ENCODE measurements around the gene ZP1.

Gene ZP1

DNA sequence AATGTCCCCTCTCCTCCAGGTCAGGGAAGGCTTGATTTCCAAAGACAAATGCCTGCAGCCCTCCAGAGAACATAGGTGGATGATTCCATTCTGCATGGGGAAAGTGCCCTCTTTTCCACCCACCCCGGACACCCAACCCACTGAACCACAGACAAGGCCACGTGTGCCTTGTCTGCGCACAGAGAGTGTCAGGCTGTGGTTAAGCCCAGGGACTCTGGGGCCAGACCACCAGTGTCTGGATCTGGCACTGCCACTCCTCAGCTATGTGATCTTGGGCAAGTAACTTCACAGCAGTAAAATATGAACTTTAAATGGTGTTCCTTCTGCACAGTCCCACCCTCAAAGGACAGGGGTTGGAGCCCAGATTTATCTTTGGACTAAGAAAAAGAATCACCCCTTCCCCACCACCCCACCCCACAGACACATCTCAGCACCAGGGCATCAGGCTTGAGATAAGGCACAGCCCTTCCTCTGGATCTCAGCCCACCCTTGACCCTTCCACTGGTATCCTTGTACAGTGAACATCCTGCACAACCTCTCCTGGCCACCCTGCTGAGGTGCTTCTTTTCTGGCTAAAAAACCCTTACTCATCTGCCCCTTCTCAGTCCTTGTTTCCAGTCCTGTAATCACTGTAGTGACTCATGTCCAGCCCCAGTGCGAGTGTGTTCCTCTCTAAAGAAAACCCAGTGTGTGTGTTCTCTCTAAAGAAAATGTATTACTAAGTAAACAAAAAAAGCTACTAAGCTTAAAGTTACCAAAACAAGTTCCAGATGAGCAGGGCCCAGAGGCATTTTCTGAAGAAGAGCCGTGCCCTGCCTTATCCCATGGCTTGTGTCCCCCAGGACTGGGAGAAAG lies 9.7 kb upstream of the ZP1 start:
- no peak for DNase-seq (ENCODE audit: extremely low read depth in 1 of 2, low read depth in 1 of 2)

GRCh38 chr11:60858236-60858635 lies 9.1 kb upstream of the ZP1 start:
- DNase-seq (ENCODE audit: extremely low read depth in 1 of 2, low read depth in 1 of 2) = no peak

DNA sequence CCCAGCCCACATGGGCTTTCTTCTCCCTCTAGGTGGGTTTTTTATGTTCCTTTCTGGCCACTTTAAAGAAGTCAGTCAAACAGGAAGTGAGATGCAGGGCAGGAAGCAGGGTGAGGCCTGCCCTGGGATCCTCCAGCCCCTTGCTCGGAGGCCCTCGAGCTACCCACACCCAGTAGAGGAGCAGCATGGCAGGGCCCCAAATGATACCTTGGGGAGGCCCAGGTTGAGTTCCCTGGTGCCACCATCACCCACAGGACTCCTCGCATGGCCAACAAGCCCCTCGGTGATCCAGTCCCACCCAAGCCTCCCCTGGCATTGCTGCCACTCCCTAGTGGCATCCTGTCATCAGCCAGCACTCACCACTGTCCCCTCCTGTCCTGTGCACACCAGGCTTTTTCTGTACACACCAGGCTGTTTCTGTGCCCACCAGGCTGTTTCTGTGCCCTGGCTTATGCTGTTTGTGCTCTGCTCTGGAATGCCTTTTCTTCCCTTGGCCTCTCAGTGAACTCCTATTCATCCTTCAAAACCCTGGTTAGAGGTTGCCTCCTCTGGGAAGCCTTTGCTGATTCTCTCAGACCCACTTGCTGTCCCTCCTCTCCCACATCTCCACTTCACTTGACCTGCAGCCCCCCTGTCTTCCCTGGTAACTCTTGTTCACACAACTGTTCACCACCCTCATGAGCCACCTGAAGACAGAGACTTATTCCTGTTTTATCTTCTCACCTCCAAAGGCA lies 8.4 kb upstream of the ZP1 start:
- DNase-seq (ENCODE audit: extremely low read depth in 1 of 2, low read depth in 1 of 2) = no peak

DNA sequence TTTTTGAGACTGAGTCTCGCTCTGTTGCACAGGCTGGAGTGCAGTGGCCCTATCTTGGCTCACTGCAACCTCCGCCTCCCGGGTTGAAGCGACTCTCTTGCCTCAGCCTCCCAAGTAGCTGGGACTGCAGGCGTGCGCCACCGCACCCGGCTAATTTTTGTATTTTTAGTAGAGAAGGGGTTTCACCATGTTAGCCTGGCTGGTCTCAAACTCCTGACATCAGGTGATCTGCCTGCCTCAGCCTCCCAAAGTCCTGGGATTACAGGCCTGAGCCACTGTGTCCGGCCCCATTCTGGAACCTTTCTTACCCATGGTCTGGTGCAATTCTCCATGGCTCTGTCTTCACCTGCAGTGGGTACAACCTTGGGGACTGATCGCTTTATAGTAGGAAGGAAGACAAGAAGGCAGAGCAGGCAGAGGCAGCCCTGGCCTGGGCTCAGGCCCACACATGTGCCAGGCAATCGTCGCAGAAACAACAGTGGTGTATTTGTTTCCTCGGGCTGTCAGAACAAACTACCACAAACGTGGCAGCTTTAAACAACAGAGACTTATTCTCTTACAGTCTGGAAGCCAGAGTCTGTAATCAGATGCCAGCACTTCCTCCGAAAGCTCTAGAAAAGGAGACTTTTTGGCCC lies 7.6 kb upstream of the ZP1 start:
- DNase-seq (ENCODE audit: extremely low read depth in 1 of 2, low read depth in 1 of 2) = no peak

GRCh38 chr11:60860943-60861342 lies 6.4 kb upstream of the ZP1 start:
- no peak for DNase-seq (ENCODE audit: extremely low read depth in 1 of 2, low read depth in 1 of 2)

DNA sequence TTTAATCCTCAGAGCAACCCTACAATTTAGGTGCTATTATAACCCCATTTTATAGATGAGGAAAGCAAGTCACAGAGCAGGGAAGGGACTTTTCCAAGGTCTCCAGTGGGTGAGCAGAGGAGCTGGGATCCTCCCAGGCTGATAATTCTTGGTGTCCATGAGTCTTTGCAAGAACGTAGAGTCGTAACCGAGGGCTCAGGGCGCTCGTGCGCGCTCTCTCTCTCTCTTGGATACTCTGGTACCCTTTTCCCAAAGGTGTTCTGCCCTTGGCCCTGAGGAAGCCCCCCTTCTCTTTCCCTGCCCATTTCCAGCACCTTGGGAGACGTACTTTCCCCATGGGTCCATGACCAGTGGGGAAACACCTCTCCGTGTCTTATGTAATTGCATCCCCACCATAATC lies 5.2 kb upstream of the ZP1 start:
- no peak for DNase-seq (ENCODE audit: extremely low read depth in 1 of 2, low read depth in 1 of 2)

DNA sequence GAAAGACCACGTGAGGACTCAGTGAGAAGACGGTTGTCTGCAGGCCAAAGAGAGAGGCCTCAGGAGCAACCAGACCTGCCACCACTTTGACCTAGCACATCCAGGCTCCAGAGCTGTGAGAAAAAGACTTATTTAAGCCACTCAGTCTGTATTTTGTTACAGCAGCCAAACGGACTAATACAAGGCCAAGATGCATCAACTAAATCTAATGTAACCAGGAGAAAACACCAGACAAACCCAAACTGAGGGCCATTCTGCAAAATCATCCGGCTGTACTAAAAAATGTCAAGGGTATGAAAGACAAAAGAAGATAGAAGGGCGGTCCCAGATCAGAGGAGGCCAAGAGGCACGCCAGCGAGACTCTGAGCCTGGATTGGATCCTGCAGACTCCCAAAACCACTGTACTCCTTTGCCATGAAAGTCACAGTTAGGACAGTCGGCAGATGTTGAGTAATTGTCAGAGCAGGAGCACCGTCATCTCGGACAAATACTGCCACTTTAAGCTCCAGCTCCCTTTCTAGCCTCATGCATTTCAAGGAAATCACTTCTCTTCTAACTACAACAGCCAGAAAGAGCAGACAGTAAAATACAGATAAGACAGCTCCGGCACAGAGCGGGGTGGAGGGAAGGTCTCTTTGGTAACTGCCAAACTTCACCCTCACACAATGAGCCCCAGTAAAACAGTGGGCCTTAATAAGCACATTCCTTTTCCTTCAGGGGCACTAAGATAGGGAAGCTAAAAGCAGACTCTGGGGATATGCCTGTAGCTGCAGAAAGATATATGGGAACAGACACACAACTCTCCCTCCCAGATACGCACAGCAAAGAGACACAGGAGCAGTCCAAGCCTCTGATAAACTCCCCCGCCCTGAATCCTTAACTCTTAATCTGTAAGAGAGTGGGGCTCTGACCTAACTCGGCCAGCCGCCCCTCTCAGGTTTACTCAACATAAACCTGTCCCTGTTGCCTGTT lies 3.5 kb upstream of the ZP1 start:
- no peak for DNase-seq (ENCODE audit: extremely low read depth in 1 of 2, low read depth in 1 of 2)

- no peak for DNase-seq (ENCODE audit: extremely low read depth in 1 of 2, low read depth in 1 of 2)
These were observed 2.4 kb upstream of the ZP1 start for GRCh38 chr11:60864856-60865513.

DNA sequence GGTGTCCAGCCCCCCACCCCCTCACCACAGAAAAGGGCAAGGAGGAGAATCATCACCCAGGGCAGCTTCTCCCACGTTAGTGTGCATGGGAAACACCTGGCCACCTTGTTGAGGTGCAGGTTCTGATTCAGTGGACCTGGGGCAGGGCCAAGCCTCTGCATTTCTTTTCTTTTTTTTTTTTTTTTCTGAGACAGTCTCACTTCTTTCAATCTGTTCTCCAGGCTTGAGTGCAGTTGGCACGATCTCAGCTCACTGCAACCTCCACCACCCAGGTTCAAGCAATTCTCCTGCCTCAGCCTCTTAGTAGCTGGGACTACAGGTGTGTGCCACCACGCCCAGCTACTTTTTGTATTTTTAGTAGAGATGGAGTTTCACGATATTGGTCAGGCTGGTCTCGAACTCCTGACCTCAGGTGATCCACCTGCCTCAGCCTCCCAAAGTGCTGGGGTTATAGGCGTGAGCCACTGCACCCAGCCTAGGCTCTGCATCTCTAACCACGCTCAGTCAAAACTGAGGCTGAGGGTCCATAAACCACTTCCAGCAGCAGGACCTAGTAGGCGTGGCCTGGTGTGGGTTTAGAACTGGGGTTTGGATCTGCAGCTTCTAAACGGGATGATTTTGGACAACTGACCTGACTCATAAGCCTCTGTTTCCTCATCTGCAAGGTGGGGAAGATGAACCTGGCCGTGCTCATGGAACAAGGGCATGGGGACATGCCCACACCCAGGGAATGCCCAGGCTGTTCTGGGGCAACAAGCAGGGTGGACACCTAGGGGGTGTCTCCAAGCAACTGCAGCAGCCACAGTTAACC lies 734 bp downstream of the ZP1 start:
- no peak for DNase-seq (ENCODE audit: extremely low read depth in 1 of 2, low read depth in 1 of 2)

DNA sequence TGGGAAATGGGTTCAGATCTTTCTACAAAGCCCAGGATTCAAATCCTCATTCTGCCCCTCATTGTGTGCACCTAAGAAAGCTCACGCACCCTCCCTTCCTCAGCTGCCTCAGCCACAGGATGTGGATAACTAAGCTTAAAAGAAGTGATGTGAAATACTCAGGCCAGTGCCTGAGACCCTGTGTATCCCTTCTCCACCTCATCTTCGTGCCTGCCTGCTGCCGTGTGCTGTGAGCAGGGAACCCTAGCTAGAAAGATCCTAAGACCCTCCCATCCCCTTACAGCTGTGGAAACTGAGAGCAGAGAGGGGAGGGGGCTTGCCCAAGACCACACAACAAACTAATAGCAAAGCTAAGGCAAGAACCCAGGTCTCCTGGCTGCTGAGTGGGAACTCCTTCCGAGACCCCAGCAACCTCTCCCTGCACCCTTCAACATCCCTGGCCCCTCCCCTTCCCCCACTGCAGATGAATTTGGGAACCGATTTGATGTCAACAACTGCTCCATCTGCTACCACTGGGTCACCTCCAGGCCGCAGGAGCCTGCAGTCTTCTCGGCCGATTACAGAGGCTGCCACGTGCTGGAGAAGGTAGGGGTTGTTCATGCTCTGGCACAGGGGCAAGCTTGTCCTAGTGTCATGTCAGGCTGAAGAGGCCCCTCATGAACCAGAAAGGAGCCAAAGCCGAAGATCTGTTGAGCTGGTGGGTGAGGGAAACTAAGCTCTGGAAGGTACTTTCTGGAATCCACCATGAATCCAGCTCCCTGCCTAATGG lies 1.5 kb downstream of the ZP1 start:
- DNase-seq (ENCODE audit: extremely low read depth in 1 of 2, low read depth in 1 of 2) = no peak

DNA sequence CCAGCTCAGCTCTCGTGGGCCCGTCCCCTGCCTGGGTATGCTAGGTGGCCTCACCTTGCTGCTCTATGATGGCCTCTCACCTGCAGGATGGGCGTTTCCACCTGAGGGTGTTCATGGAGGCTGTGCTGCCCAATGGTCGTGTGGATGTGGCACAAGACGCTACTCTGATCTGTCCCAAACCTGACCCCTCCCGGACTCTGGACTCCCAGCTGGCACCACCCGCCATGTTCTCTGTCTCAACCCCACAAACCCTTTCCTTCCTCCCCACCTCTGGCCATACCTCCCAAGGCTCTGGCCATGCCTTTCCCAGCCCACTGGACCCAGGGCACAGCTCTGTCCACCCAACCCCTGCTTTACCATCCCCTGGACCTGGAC lies 2.1 kb downstream of the ZP1 start:
- no peak for DNase-seq (ENCODE audit: extremely low read depth in 1 of 2, low read depth in 1 of 2)

DNA sequence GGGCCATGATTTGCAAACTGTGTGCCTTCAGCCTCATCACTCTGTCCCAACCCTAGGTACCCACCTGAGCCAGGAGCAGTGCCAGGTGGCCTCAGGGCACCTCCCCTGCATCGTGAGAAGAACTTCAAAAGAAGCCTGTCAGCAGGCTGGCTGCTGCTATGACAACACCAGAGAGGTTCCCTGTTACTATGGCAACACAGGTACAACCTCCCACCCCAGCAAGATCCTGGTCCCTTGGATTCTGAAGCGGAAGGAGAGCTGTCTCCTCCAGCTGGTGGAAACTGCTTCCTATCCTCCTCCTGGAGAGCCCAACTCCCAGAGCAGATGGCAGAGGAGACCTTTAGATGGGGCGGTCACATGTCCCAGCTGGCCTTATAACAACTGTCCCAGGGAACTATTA lies 2.9 kb downstream of the ZP1 start:
- DNase-seq (ENCODE audit: extremely low read depth in 1 of 2, low read depth in 1 of 2) = no peak

DNA sequence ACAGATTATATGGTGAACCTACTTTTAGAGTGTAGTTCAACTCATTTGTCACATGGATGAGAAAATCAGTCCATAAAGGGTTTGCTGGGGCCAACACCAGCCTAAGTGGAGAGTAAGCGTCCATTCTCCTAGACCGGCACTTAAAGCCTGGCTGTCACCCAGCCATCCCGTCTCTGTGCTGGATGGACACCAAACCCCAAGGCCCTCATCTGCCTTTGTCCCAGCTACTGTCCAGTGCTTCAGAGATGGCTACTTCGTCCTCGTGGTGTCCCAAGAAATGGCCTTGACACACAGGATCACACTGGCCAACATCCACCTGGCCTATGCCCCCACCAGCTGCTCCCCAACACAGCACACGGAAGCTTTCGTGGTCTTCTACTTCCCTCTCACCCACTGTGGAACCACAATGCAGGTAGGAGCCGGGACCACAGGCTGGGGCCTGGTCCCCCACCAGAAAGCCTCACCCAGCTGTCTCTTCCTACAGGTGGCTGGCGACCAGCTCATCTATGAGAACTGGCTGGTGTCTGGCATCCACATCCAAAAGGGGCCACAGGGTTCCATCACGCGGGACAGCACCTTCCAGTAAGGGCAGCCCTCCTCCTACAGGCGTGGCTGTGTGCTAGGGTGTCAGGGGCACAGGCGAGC lies 3.5 kb downstream of the ZP1 start:
- DNase-seq (ENCODE audit: extremely low read depth in 1 of 2, low read depth in 1 of 2) = no peak

DNA sequence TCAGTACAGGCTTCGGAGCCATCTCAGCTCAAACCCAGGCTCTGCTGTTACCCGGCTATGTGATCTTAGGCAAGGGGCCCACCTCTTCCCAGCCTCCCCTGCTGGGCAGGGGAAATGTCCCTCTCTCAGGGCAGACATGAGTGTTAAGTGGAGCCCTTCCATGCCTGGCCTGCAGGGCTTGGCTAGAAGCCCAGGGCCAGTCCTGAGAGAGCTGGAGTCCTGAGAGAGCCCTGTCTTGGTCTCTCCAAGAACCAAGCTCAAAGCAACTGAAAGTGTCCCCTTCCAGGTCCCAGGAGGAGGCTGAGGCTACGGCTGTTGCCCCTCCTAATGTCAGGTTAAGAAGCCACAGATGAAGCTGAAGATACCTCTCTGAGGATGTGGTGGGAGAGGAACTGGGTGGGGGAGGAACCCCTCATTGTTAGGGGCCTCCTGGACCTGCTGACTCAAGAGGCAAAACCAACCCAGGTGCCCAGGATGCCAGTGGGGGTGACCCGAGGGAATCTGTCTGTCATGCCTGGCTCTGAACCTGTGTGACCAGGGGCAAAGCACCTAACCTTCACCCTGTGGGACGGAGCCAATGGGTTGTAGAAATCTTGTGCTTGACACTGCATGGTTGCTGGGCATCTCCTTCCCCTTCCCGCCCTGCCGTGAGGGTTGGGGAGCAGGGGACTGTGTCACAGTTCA lies 4.2 kb downstream of the ZP1 start:
- DNase-seq (ENCODE audit: extremely low read depth in 1 of 2, low read depth in 1 of 2) = no peak

GRCh38 chr11:60872124-60872960 lies 5.0 kb downstream of the ZP1 start:
- no peak for DNase-seq (ENCODE audit: extremely low read depth in 1 of 2, low read depth in 1 of 2)

DNA sequence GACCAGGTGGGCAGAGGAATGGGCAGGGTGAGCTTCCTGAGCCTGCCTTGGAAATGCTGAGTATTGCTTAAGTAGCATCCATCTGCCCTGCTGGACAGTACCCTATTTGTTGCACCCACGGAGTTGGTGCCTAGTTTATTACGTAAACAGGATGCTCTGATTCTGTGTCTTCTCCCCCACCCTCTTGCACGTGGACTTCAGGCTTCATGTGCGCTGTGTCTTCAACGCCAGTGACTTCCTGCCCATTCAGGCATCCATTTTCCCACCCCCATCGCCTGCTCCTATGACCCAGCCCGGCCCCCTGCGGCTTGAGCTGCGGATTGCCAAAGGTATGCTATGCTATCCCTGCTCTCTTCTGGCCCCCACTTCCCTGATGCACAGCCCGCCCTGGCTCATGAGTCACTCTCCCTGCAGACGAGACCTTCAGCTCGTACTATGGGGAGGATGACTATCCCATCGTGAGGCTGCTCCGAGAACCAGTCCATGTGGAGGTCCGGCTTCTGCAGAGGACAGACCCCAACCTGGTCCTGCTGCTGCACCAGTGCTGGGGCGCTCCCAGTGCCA lies 5.7 kb downstream of the ZP1 start:
- DNase-seq (ENCODE audit: extremely low read depth in 1 of 2, low read depth in 1 of 2) = no peak
